HG03066 (cell line): ENCODE measurements around the gene RELB.
A peak's percentile ranks its signal among the peaks of the same experiment; 100 is the strongest.

ENCODE experiments used
- ATAC-seq: cut with Tn5 transposase; IDR thresholded peaks from one replicate; pipeline ENCODE4 v1.9.1; 2021; ENCODE audit warnings: low read depth; ENCODE audit not compliant: unreplicated experiment

Gene RELB

DNA sequence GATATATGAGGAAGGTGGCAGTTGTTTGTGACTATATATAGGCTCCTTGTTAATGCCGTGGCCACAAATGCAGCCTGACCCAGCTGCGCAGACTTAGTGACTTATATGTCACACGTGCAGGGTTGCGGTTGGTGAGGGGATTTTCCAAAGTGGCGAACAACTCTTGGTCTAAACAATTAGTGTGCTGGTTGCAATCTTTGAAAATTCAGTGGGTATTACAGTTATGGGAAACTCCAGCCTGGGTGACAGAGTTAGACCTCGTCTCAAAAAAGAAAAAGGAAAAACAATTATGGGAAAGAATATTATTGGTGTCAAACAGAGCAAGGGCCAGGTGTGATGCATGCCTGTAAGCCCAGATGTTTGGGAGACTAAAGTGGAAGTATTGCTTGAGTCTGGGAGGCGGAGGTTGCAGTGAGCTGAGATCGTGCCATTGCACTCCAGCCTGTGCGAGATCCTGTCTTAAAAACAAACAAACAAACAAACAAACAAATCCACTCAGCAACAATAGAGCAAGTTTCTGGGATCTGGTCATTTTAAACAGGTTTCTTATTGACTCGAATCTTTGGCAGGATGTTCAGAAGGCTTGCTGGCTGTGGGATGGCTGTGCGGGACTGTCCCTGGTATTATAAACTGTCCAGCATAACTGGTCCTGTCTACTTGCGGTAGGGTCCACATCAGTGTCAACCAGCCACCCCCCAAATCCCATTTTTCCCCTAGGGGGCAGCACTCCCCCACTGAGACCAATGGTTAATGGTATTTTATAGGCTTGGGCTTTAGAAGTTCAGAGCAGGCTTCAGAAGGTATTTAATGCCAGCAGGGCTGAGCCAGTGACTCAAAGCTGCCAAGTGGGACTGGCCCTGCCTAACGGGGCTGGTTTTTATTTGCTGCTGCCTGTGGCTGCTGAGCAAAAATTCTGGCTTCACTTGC lies 15.4 kb downstream of the RELB start:
- no peak for ATAC-seq

DNA sequence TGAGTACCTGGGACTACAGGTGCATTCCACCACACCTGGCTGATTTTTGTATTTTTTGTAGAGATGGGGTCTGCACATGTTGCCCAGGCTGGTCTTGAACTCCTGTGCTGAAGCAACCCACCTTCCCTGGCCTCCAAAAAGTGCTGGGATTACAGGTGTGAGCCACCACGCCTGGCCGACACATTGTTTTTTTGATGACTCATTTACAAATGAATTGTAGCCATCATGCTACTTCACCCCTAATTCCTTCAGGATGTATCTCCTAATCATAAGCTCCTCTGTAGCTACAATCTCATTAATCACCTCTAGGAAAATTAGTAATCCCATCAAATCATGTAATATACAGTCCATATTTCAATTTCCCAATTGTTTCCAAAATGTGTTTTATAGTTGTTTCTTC lies 17.9 kb downstream of the RELB start:
- ATAC-seq: no peak

DNA sequence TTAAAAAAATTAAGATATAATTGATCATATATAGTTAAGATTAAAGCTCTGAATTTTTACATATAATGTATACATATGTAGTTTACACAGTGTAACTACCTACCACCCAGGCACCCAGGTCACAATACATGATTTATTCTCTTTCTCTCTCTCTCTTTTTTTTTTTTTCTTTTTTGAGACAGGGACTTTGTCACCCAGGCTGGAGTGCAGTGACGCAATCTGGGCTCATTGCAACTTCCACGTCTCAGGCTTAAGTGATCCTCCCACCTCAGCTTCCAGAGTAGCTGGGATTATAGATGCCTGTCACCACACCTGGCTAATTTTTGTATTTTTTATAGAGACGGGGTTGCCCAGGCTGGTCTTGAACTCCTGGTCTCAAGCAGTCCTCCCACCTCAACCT lies 18.8 kb downstream of the RELB start:
- no peak for ATAC-seq

DNA sequence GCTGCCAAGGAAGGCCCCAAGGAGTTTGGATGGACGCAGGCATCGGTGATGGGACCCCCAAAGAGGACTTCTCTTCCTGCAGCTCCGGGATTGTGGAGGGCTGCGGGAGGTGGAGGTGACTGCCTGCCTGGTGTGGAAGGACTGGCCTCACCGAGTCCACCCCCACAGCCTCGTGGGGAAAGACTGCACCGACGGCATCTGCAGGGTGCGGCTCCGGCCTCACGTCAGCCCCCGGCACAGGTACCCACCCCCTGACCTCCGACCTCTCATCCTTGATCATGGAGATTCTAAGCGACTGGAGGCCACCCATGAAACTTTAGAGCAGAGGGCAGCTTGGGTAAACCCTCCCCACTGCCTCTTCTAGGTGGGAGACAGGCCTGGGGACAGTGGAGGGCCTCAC lies 20.7 kb downstream of the RELB start:
- no peak for ATAC-seq

DNA sequence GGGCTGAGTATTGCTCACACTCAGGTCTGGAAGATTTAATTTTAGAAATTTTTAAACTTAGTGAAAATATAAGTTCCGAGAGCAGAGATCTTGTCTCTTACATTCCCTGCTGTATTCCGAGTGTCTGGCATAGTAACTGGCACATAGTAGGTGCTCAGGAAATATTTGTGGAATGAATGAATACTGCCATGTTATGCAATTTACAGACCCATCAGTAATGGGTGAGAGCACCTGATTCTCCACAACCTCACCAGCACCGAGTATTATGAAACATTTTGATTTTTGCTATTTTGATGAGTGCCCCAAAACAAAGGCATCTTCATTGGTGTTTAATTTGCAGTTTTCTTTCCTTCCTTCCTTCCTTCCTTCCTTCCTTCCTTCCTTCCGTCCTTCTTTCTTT lies 21.8 kb downstream of the RELB start:
- ATAC-seq: no peak

DNA sequence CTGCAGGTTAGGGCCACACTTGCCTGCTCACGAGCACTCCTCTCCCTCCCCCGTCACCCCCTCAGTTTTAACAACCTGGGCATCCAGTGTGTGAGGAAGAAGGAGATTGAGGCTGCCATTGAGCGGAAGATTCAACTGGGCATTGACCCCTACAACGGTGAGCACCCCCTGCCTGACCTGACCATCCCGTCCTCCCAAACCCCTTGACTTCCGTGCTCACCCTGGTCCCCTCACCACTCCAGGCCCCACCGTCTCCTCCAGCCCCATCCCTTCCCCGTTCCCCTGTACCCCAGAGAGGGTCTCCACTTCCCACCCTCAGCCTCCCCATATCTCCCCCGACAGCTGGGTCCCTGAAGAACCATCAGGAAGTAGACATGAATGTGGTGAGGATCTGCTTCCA lies 24.0 kb downstream of the RELB start:
- ATAC-seq: no peak

DNA sequence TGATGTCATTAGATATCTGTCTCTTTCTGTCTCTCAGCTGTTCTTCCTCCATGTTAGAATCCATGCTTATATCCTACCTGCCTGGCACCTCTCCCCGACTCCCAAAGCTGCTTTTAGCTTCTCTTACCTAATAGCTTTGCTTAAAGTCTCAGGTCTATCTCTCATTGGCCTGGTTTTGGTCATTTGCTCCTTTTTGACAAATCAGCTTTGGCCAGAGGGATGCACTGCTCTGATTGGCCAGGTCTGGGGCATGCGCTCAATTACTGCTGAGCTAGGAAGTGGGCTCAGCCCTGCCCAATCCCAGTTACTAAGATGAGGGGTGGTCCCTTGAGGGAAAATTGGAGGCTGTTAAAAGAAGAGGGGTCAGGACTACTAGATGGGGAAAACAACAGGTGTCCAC lies 26.1 kb downstream of the RELB start:
- ATAC-seq: no peak

DNA sequence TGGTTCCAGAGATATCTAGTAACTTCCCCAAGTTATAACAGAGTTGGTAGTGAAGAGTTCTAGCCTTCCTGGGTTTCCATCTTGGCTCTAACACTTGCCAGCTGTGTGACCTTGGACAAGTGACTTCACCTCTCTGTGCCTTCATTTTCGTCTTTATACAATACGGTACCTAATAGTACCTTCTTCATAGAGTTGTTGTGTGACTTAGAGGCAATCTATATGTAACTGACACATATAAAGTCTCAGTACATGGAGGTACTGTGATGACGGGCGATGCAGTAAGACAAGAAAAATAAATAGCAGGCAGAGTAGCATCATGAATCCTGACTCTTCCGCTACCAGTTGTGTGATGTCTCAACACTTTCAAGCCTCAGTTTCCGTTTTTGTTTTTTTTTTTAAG lies 29.6 kb downstream of the RELB start:
- ATAC-seq: no peak

DNA sequence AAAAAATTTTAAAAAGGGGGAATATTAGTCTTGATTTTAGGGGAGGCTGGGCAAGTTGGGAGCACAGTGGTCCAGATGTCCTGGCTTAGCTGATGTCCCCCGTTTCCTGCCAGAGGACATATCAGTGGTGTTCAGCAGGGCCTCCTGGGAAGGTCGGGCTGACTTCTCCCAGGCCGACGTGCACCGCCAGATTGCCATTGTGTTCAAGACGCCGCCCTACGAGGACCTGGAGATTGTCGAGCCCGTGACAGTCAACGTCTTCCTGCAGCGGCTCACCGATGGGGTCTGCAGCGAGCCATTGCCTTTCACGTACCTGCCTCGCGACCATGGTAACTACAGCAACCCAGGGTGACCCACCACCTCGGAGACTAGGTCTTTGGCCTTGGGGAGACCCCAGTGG lies 31.2 kb downstream of the RELB start:
- no peak for ATAC-seq

DNA sequence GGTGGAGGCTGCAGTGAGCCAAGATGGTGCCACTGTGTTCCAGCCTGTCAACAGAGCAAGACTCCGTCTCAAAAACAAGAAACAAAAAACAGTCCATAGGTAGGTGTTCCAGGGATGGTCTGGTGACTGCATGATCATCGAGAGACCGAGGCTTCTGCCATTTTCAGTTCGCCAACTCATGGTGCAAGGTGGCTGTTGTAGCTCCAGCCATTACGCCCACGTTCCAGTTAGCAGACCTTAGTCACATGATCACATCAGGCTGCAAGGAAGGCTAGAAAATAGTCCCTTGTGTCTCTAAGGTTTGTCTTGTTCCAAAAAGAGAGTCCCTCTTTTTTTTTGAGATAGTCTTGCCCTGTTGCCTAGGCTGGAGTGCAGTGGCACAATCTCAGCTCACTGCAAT lies 34.5 kb downstream of the RELB start:
- ATAC-seq: no peak

DNA sequence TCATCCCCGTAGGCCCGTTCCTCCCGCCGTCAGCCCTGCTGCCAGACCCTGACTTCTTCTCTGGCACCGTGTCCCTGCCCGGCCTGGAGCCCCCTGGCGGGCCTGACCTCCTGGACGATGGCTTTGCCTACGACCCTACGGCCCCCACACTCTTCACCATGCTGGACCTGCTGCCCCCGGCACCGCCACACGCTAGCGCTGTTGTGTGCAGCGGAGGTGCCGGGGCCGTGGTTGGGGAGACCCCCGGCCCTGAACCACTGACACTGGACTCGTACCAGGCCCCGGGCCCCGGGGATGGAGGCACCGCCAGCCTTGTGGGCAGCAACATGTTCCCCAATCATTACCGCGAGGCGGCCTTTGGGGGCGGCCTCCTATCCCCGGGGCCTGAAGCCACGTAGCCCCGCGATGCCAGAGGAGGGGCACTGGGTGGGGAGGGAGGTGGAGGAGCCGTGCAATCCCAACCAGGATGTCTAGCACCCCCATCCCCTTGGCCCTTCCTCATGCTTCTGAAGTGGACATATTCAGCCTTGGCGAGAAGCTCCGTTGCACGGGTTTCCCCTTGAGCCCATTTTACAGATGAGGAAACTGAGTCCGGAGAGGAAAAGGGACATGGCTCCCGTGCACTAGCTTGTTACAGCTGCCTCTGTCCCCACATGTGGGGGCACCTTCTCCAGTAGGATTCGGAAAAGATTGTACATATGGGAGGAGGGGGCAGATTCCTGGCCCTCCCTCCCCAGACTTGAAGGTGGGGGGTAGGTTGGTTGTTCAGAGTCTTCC lies 36.3 kb downstream of the RELB start:
- no peak for ATAC-seq

DNA sequence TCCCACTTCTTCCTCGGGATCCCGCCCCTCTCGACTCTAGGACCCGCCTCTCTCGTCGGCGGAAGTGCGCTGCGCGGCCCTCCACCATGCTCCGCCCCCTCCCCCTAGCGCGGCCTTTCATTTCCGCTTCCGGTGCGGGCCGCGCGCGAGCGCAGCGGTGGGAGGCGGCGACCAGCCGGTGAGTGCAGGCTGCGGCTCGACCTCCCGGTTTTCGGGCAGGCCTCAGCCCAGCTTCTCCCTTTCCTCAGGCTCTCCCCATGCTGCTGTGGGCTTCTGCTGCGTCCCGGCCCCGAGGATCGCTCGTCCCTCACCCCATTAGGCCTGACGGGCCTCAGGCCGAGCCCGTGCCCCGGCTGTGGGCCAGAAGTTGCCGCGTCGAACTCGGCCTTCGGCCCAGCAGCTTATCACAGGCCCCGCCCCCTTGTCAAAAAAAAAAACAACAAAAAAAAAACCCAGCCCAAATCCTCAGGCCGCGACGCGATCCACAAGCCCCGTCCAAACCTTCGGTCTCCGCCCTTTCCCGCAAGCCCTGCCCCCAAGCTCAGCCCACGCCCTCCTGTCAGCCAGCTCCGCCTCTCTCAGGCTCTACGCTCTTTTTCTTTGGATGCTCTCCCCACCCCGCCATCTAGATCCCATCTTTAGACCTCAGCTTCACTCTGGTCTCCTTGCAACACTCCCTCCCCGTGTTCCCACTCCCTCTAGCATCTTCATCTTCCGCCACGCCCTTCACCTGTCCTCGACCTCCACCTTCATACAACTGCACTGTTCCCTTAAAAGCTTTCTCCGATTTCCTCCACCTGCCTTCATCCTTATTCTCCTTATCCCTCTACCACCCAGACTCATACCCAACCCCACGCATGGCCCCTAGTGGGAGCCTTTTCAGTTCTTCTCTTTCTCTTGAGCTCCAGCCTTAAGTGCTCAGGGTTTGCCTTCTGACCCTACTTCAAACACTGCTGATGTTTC lies 37.9 kb downstream of the RELB start, which contains the start of gene CLASRP:
CLASRP (plus strand) TSS at position 115 of the 963 bp plus-strand sequence. CDS start 1,168 bp downstream, outside the sequence.
- ATAC-seq: peak; percentile 70

DNA sequence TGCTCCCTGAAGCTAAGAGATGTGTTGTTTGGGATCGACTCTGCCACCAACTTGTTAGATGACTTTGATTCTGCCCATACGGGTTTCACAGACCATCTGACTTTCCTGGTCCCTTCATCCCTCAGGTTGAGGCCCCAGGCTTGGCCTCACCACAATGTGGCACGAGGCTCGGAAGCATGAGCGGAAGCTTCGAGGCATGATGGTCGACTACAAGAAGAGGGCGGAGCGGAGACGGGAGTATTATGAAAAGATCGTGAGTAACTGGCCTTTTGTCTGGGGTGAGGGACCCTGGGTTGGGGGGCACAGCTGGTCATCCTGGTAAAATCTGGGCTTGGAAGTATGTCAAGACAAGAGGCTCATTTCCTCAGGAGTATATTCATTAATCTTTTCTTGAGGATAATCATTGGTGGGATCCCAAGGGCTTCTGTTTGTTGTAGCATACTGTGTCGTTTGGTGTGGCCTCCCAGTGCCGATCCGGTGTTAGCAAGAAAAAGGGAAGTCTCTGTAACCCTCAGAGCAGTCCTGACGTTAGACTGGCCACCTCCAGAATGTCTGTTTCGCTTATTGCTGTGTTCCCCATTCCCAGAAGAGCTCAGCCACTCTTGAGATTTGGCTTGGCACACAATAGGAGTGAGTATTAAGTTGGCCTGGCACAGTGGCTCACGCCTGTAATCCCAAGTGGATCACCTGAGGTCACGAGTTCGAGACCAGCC lies 39.0 kb downstream of the RELB start:
- ATAC-seq: no peak

DNA sequence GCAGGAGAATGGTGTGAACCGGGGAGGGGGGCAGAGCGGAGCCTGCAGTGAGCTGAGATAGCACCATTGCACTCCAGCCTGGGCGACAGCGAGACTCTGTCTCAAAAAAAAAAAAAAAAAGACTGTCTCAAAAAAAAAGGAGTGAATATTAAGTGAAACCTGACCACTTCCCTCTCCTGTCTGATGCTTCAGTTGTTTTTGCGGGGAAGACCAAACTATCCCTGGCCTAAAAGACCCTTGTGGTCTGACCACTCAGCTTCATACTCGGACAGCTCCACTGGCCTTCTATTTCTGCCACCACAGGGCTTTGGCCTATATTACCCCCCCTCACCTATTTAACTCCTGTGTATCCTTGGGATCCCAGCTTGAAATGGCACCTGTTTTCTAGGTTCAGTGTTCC lies 39.9 kb downstream of the RELB start:
- no peak for ATAC-seq

DNA sequence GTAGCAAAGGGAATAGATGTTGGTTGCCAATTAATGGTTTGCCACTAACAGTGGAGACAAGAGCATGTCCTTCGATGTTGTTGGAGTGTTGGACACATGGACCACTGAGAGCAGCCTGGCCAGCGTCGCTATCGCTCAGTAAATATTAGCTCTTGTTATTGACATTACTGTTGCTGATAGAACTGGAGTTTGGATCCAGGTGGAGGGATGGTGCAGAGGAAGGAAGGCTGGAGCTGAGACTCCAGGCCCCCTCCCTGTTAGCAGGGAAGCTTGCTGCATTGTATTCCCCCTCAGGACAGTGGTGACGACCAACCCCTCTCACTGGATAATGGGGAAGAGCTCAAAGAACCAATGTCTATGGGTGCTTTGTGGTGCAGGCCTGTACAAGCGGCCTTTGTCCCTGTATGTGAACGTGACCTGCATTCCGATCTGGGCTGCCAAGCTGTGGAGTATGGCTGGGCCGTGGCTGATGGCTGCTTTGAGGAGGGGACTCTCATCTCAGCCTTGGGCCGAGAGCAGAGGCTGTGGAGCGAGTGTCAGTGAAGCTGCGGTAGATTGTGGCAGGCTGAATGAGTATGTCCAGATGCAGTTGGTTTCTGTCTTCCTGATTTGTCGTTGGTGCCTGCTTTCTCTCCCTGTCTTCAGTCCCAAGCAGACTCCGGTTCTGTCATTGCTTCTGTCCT lies 44.5 kb downstream of the RELB start:
- ATAC-seq: no peak

DNA sequence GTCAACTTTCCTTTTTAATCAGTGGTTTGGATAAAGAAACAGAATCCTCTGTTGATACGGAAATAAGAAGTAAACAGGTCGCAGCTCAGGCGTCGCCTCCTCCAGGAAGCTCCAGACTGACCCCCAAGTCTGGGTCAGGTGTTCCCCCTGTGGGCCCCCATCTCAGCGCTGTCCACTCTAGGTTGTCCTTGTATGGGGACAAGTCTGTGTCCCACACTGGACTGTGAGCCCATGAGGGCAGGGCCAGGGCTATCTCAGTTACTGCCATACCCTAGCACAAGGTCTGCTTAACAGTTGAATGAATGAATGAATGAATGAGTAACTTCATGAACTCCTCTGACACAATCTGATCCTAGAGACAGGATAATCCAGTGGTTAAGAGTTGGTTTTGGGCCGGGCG lies 45.1 kb downstream of the RELB start:
- no peak for ATAC-seq

DNA sequence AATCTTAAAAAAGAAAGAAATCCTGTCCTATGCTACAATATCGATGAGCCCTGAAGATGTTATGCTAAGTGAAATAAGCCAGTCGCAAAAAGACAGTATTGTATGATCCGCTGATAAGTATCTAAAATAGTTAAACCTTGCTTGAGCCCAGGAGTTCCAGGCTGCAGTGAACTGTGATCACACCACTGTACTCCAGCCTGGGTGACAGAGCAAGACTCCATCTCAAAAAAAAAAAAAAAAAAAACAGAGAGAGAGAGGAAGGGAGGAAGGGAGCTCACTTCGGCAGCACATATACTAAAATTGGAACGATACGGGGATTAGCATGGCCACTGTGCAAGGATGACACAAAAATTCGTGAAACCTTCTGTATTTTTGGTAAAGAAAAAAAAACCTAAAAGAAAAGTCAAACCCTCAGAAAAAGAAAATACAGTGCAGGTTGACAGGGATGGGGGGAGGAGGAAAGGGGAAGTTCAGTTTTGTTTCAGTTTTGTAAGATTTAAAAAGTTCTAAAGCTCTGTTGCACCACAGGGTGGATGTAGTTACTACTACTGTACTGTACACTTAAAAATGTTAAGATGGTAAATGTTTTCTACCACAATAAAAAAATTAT lies 46.0 kb downstream of the RELB start:
- ATAC-seq: no peak

DNA sequence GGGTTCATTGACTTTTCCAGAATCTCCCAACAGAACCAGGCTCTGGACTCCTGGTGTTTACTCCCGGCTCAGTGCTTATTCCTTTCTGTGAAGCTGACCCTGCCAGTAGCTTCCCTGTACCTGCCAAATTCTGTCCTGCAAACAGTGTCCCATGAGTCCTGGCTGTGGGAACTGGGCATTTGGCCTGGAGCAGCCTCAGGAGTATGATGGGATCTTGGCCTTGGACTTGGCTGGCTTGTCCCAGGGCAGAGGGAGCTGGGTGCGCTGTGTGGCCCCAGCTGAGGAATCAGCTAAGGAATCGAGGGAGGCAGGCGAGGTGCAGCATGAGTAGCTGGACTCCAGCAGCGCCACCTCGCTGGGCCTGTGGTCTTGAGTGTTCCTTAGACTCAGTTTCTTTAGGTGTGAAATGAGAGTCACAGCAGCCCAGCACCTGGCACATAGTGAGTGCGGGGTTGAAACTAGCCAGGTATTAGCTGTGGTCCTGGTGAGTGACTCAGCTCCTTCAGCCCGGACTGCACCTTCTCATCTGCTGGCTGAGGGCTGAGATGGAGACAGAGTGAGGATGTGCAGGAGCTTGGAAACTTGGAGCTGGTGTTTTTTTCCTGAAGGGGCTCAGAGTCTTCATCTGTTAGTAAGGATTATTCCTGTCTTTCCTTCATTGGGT lies 47.9 kb downstream of the RELB start:
- no peak for ATAC-seq
